ENCODE measurements around the gene RALGAPA2.

DNA sequence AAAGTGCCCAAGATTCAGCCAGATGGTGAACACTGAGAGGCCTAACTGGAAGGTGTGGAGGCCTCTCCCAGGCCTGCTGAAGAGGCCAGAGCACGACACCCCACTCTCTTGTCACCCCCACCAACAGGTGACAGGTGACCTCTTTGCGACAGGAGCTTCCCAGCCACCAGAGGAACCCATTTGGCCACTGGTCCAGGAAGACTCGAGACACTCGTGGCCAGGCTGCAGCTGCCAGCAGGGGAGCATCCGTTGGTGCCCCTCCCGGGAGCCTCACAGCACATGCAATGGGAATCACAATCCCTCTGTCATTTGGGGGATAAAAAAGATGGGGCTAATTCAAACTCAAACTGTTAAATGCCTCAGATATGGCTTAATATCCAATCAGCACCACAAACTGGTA lies 181.2 kb downstream of the RALGAPA2 start:
- TF ChIP-seq, protein P1, sequence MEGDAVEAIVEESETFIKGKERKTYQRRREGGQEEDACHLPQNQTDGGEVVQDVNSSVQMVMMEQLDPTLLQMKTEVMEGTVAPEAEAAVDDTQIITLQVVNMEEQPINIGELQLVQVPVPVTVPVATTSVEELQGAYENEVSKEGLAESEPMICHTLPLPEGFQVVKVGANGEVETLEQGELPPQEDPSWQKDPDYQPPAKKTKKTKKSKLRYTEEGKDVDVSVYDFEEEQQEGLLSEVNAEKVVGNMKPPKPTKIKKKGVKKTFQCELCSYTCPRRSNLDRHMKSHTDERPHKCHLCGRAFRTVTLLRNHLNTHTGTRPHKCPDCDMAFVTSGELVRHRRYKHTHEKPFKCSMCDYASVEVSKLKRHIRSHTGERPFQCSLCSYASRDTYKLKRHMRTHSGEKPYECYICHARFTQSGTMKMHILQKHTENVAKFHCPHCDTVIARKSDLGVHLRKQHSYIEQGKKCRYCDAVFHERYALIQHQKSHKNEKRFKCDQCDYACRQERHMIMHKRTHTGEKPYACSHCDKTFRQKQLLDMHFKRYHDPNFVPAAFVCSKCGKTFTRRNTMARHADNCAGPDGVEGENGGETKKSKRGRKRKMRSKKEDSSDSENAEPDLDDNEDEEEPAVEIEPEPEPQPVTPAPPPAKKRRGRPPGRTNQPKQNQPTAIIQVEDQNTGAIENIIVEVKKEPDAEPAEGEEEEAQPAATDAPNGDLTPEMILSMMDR (IDR thresholded peaks at IDR 0.05; ENCODE audit: low read length) = no peak
- no peak for TF ChIP-seq EZH2 (IDR thresholded peaks at IDR 0.05; ENCODE audit: borderline replicate concordance, low read length)

All from OCI-LY1 (cell line).